ENCODE results near the gene ALAS1.

ALAS1 gene

GRCh38 chr3:52257911-52258310 is 60.0 kb downstream of the ALAS1 start:
- FAIRE-seq, result no peak

- no peak for FAIRE-seq
Observed at GRCh38 chr3:52259035-52259434, 61.1 kb downstream of the ALAS1 start.

GRCh38 chr3:52259448-52259847 is 61.5 kb downstream of the ALAS1 start:
- no peak for FAIRE-seq

GRCh38 chr3:52262447-52262846 is 64.5 kb downstream of the ALAS1 start:
- no peak for FAIRE-seq

Data from islet of Langerhans (tissue), 1 donor.